Loucy (cell line): ENCODE measurements around the gene PAX5.

Experiments used
- CTCF ChIP-seq: fragments of 200-600 bp; sonication (generic); conservative IDR thresholded peaks from 2 replicates; pipeline ENCODE4 v1.5.1; 2014; ENCODE audit warnings: mild to moderate bottlenecking, antibody characterized with exemption, low read length
- EZH2phosphoT487 ChIP-seq: fragments of 200-600 bp; IDR thresholded peaks from 2 replicates; pipeline ENCODE4 v1.6.1; 2018; ENCODE audit warnings: antibody characterized with exemption, mild to moderate bottlenecking, moderate library complexity, borderline replicate concordance

GRCh38 chr9:36896296-36896695 lies 137.8 kb downstream of the PAX5 start:
- no peak for TF ChIP-seq CTCF
- no peak for TF ChIP-seq EZH2phosphoT487
